Coronary artery (tissue), 2 donors: ENCODE data around the gene TBR1.

Experiments
- DNase-seq: peaks from one replicate; pipeline ENCODE4 v3.0.0-alpha.2; 2017; ENCODE audit warnings: low spot score
- H3K27ac ChIP-seq, 2 donors: fragments of 200-600 bp; sonication (generic); one replicate each; pipeline ENCODE4 v1.5.1; 2016 to 2019
- H3K4me3 ChIP-seq: fragments of 200-600 bp; sonication (generic); 2 replicates; pipeline ENCODE4 v1.5.1; 2016; ENCODE audit warnings: mild to moderate bottlenecking, moderate library complexity
- TF ChIP-seq, protein P1 (sequence below): fragments of 200-600 bp; sonication (generic); IDR thresholded peaks from one replicate; pipeline ENCODE4 v1.5.1; 2019; ENCODE audit warnings: antibody characterized with exemption

The TBR1 gene

DNA sequence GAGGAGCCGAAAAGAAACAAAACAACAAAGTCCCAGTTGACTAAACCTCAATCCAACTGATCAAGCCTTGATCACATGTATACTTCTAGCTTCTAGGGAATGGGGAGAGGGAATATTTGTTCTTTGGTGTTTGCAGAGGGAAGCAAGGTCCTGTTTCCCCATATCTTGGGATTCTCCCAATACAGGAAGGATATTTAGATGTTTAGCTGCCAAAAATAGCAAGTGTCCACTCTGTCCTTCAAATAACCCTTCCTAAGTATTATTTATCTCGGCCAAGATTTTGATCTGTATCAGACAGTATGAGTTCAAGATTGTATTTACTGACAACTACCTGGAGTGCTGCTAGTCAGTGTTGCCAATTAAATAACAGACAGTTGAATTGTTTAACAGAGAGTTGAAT lies 55.5 kb downstream of the TBR1 start:
- TF ChIP-seq, protein P1, sequence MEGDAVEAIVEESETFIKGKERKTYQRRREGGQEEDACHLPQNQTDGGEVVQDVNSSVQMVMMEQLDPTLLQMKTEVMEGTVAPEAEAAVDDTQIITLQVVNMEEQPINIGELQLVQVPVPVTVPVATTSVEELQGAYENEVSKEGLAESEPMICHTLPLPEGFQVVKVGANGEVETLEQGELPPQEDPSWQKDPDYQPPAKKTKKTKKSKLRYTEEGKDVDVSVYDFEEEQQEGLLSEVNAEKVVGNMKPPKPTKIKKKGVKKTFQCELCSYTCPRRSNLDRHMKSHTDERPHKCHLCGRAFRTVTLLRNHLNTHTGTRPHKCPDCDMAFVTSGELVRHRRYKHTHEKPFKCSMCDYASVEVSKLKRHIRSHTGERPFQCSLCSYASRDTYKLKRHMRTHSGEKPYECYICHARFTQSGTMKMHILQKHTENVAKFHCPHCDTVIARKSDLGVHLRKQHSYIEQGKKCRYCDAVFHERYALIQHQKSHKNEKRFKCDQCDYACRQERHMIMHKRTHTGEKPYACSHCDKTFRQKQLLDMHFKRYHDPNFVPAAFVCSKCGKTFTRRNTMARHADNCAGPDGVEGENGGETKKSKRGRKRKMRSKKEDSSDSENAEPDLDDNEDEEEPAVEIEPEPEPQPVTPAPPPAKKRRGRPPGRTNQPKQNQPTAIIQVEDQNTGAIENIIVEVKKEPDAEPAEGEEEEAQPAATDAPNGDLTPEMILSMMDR: no peak
- Histone ChIP-seq H3K27ac (no peak overlapping the region), H3K4me3 (no peak overlapping the region)
- no peak for DNase-seq

DNA sequence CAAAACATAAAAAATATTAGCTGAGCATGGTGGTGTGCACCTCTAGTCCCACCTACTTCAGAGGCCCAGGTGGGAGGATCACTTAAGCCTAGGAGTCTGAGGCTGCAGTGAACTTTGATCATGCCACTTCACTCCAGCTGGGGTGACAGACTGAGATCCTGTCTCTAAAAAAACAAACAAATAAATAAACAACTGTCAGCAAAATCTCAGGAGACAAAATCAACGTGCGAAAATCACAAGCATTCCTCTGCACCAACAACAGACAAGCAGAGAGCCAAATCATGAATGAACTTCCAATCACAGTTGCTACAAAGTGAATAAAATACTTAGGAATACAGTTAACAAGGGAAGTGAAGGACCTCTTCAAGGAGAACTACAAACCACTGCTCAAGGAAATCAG lies 58.8 kb downstream of the TBR1 start:
- H3K4me3 ChIP-seq: no peak overlapping the region
- TF ChIP-seq, protein P1: no peak
- no peak for DNase-seq
- H3K27ac ChIP-seq: no peak overlapping the region
